Adipose tissue (tissue), 3 donors: Measurements from ENCODE around the gene TRMT10B. TPM values are rescaled to one million over a fixed set of nuclear protein-coding genes. Genes with fewer than 3 reads are reported as not detected.

Source experiments
- H3K27ac ChIP-seq: one replicate; pipeline ENCODE4 v1.5.1; 2013; ENCODE audit warnings: low read depth, low read length
- WGBS, 3 donors: extraction: QIAGEN DNeasy Blood & Tissue Kit; methylation state at CpG; one replicate each; pipeline ENCODE4 v1.1.7; 2013; 5-methylcytosine and 5-hydroxymethylcytosine counted together
- polyA plus RNA-seq, 3 donors: library from polyadenylated mRNA; stranded (reverse); fragments of 200-250 nt; gene quantifications; one replicate each; pipeline ENCODE4 v1.2.3, GENCODE V29; 2013
- donor health status: healthy with polysubstance abuse.
- donor health status: Bipolar disorder and iron deficiency.
- donor health status: healthy.

Gene TRMT10B
- polyA plus RNA-seq, 3 donors: 3.7 to 5.6 (median 4.5) TPM

DNA sequence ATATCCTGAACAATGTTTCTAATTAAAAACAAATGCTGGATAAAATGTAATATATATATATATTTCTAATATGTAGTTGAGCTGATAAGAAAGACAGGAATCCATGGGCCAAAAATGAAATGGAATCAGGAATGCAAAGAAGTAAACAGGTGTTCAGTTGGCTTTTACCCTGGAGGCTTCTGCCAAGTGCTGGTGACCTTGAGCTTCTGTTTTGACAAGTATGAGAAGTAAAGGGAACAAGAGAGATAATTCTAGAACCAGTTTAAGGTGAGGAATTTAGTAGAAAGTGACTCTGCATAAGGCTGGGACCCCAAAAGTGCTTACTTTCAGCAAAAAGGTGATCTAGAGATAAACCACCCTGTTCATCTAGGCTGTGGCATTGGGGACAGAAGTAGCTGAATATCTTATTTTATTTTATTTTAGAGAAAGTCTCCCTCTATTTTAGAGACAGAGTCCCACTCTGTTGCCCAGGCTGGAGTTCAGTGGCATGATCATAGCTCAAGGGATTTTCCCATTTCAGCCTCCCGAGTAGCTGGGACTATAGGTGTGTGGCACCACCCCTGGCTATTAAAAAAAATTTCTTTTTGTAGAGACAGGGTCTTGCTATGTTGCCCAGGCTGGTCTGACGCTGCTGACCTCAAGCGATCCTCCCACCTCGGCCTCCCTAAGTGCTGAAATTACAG lies 74.0 kb downstream of the TRMT10B start:
- whole genome bisulfite sequencing, 3 donors: 81 to 96% (median 94%) methylated on average over 4 of the region's 4 CpGs
- no peak overlapping the region for H3K27ac ChIP-seq

Other genes with a start within 250 kb of the TRMT10B start
- 1 to 10 TPM; 2.9 to 5.0 (median 3.8) TPM for gene FBXO10, start 177.4 kb upstream of the TRMT10B start, polyA plus RNA-seq
- gene TOMM5, start 161.2 kb upstream of the TRMT10B start, polyA plus RNA-seq: 100 to 1,000 TPM in 2 of 3 donors, 10 to 100 TPM in 1; 62.7 to 175 (median 120) TPM
- under 1 TPM; 0.13 to 0.22 (median 0.21) TPM for gene FRMPD1, start 102.9 kb upstream of the TRMT10B start, polyA plus RNA-seq
- gene EXOSC3, start 31.3 kb downstream of the TRMT10B start, polyA plus RNA-seq: 10 to 100 TPM; 10.1 to 28.5 (median 23.7) TPM
- gene DCAF10, start 47.0 kb downstream of the TRMT10B start, polyA plus RNA-seq: 10 to 100 TPM in 1 of 3 donors, 1 to 10 TPM in 2; 7.5 to 10.7 (median 9.6) TPM
- 10 to 100 TPM in 2 of 3 donors, 1 to 10 TPM in 1; 7.5 to 17.7 (median 12.1) TPM for gene SLC25A51, start 150.3 kb downstream of the TRMT10B start, polyA plus RNA-seq